K562 (cell line): ENCODE measurements around the gene NCAPG2. TPM values are rescaled to one million over a fixed set of nuclear protein-coding genes. Genes with fewer than 3 reads are reported as not detected.
A peak's percentile ranks its signal among the peaks of the same experiment; 100 is the strongest.

Source experiments
- CHD2 ChIP-seq: IDR thresholded peaks from 2 replicates; pipeline ENCODE4 v1.6.1; 2011; ENCODE audit warnings: low read depth, low read length
- ZNF197 ChIP-seq: fragments of 200-800 bp; sonication (Bioruptor generic); IDR thresholded peaks from 2 replicates; pipeline ENCODE4 v1.6.1; 2016; ENCODE audit warnings: low read depth, missing genetic modification characterization, missing compliant biosample characterization
- polyA plus RNA-seq, 8 experiments: library from polyadenylated mRNA; depleted of rRNA in 4 of 8; stranded (reverse) in 5 of 8; unstranded in 3 of 8; fragments of >200 nt; fragmentation: Nextera tagmentation in 2 of 8; fragmentation: Illumina TruSeq in 1 of 8; extraction: Ambion mirVana in 2 of 8; extraction: Trizol in 1 of 8; gene quantifications; 2 replicates each; pipeline versions ENCODE4 v1.2.1 to v1.2.3, GENCODE V29; 2011 to 2014; ENCODE audit warnings: inconsistent platforms in 1 of 8, missing spikeins in 1 of 8
- total RNA-seq, 7 experiments: library from RNA; depleted of rRNA in 6 of 7; stranded (reverse); fragments of >200 nt in 6 of 7; fragmentation: Illumina TruSeq in 2 of 7; extraction: Trizol in 2 of 7; gene quantifications; 2 replicates each; pipeline versions ENCODE4 v1.2.1 to v1.2.3, GENCODE V29; 2011 to 2021; ENCODE audit warnings: low replicate concordance in 1 of 7
- TF ChIP-seq, protein P1 (sequence below), 2 experiments: fragments of 200-800 bp in 1 of 2; sonication (Bioruptor generic) in 1 of 2; sonication (generic) in 1 of 2; formaldehyde crosslinking in 1 of 2; IDR thresholded peaks in 1 of 2; conservative IDR thresholded peaks in 1 of 2; 2 replicates each; pipeline versions ENCODE4 v1.5.0 to v1.6.1; 2016 to 2020; ENCODE audit warnings: missing compliant biosample characterization in 1 of 2, missing genetic modification characterization in 1 of 2, missing genetic modification reagents in 1 of 2
- TF ChIP-seq, protein P2 (sequence below): fragments of 200-800 bp; sonication (Bioruptor generic); IDR thresholded peaks from 2 replicates; pipeline ENCODE4 v1.6.1; 2017; ENCODE audit warnings: missing genetic modification characterization, missing compliant biosample characterization
- TF ChIP-seq, protein P3 (sequence below): conservative IDR thresholded peaks from 2 replicates; pipeline ENCODE4 v1.6.1; 2011; ENCODE audit warnings: low read depth, mild to moderate bottlenecking, low read length; ENCODE audit not compliant: control insufficient read depth
- TF ChIP-seq, protein P4 (sequence below), 2 experiments: IDR thresholded peaks; 2 replicates each; pipeline ENCODE4 v1.6.1; 2011; ENCODE audit warnings: borderline replicate concordance in 1 of 2, control low read depth in 1 of 2, low read depth in 1 of 2, low read length in 1 of 2, mild to moderate bottlenecking in 1 of 2, mixed read lengths in 1 of 2, moderate library complexity in 1 of 2; ENCODE audit not compliant: insufficient read depth in 1 of 2, insufficient read length in 1 of 2, poor library complexity in 1 of 2, severe bottlenecking in 1 of 2; ENCODE audit errors: extremely low read depth in 1 of 2

Gene NCAPG2
- total and polyA plus RNA-seq, 9 of the 15 experiments (the other 6 are each of a cell fraction or from before 2014, with no cell fraction given), result 21.5 to 127 (median 86.1) TPM

DNA sequence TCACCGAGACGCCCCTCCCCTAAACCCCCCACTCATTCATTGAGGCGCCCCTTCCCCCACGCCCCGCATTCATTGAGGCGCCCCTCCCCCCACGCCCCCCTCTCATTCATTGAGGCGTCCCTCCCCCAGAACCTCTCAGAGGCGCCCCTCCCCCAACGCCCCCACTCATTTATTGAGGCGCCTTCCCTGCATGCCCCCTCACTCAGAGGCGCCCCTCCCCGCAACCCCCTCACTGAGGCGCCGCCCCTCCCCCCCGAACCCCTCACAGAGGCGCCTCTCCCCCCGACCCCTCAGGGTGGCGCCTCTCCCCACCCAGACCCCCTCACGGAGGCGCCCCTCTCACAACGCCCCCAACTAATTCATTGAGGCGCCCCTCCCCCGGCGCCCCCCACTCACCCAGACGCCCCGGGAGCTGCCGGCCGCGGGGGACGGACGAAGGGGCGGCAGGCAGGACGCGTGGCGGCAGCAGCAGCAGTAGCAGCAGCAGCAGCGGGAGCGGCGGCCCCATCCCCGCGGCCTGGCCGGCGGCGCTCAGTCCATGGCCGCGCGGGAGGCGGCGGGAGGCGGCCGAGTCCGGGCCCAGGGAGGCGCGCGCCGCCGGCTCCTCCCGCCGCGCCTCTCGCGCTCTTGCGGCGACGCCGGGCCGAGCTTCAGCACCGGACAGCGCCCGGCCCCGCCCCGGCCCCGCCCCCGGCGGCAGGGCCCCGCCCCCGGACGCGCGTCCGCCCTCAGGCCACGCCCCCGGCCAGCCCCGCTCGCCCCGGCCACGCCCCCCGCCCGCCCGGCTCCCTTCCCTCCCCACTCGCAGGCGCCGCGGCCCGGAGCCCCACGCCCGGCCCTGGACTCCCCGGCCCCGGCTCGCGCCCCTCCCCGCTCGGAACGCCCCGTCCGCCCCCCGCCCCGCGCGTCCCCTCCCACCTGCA, 117.2 kb downstream of the NCAPG2 start, which contains the start of gene PTPRN2 (continued):
- TF ChIP-seq, protein P1, sequence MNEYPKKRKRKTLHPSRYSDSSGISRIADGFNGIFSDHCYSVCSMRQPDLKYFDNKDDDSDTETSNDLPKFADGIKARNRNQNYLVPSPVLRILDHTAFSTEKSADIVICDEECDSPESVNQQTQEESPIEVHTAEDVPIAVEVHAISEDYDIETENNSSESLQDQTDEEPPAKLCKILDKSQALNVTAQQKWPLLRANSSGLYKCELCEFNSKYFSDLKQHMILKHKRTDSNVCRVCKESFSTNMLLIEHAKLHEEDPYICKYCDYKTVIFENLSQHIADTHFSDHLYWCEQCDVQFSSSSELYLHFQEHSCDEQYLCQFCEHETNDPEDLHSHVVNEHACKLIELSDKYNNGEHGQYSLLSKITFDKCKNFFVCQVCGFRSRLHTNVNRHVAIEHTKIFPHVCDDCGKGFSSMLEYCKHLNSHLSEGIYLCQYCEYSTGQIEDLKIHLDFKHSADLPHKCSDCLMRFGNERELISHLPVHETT (CRISPR knock-in tag; conservative IDR thresholded peaks at IDR 0.05 in 1 of 2, IDR thresholded peaks at IDR 0.05 in 1 of 2), result peak in 1 of 2 experiments; percentile 73; a peak in 1 of 4 replicates
- TF ChIP-seq, protein P2, sequence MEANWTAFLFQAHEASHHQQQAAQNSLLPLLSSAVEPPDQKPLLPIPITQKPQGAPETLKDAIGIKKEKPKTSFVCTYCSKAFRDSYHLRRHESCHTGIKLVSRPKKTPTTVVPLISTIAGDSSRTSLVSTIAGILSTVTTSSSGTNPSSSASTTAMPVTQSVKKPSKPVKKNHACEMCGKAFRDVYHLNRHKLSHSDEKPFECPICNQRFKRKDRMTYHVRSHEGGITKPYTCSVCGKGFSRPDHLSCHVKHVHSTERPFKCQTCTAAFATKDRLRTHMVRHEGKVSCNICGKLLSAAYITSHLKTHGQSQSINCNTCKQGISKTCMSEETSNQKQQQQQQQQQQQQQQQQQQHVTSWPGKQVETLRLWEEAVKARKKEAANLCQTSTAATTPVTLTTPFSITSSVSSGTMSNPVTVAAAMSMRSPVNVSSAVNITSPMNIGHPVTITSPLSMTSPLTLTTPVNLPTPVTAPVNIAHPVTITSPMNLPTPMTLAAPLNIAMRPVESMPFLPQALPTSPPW (CRISPR knock-in tag), result peak; percentile 73
- TF ChIP-seq CHD2, result peak; percentile 63; the same call in 1 of the 2 replicates
- TF ChIP-seq, protein P3, sequence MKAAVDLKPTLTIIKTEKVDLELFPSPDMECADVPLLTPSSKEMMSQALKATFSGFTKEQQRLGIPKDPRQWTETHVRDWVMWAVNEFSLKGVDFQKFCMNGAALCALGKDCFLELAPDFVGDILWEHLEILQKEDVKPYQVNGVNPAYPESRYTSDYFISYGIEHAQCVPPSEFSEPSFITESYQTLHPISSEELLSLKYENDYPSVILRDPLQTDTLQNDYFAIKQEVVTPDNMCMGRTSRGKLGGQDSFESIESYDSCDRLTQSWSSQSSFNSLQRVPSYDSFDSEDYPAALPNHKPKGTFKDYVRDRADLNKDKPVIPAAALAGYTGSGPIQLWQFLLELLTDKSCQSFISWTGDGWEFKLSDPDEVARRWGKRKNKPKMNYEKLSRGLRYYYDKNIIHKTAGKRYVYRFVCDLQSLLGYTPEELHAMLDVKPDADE, result peak; percentile 61; the same call in 1 of the 2 replicates
- TF ChIP-seq, protein P4, sequence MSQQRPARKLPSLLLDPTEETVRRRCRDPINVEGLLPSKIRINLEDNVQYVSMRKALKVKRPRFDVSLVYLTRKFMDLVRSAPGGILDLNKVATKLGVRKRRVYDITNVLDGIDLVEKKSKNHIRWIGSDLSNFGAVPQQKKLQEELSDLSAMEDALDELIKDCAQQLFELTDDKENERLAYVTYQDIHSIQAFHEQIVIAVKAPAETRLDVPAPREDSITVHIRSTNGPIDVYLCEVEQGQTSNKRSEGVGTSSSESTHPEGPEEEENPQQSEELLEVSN (IDR thresholded peaks at IDR 0.05; ENCODE audit: borderline replicate concordance in 1 of 2, extremely low read depth in 1 of 2, insufficient read depth in 1 of 2, insufficient read length in 1 of 2, low read depth in 1 of 2, low read length in 1 of 2, poor library complexity in 1 of 2, severe bottlenecking in 1 of 2), result peak; percentile 13 to 90
- peak; percentile 84 for TF ChIP-seq ZNF197
- TF ChIP-seq, all 486 proteins: peak for 26
